Endothelial cell of umbilical vein (primary cell): ENCODE data around the gene PBX3. TPM values are rescaled to one million over a fixed set of nuclear protein-coding genes. Genes with fewer than 3 reads are reported as not detected.

Source experiments
- BruUV-seq: library from RNA; stranded (reverse); fragments of 400-500 nt; replicated peaks from 2 replicates; lab custom pipeline; 2021; lab: Mats Ljungman, UMichigan
- CTCF ChIA-PET: fragments of 300-600, 350-600 bp; sonication (Branson Sonifier 250); formaldehyde crosslinking; loops from one replicate; lab custom pipeline; 2021; ENCODE audit warnings: antibody characterized with exemption, inconsistent platforms; lab: Charles Lee
- POLR2A ChIA-PET: fragments of 300-600, 350-600 bp; sonication (Branson Sonifier 250); formaldehyde crosslinking; loops from one replicate; lab custom pipeline; 2021; ENCODE audit warnings: antibody characterized with exemption, inconsistent platforms; lab: Charles Lee
- DNase-seq: peaks from one replicate; pipeline ENCODE4 v3.0.0-alpha.2; 2011; ENCODE audit warnings: low read depth, low spot score
- FAIRE-seq: peaks from 2 replicates; lab custom pipeline; 2011; peaks lifted over from hg19 to GRCh38; lab: Jason Lieb, UNC
- H2AFZ ChIP-seq: 2 replicates; pipeline ENCODE4 v1.6.0; 2012; ENCODE audit warnings: low read depth, low read length, control low read depth, inconsistent platforms
- H3K27ac ChIP-seq: 2 replicates; pipeline ENCODE4 v1.5.1; 2011; ENCODE audit warnings: low read depth, mild to moderate bottlenecking, control low read depth, low read length, moderate library complexity; ENCODE audit not compliant: insufficient read depth
- H3K27me3 ChIP-seq, 2 experiments: 2 replicates each; pipeline versions ENCODE4 v1.6.0 to v1.6.1; 2011; ENCODE audit warnings: low read length in 2 of 2, mixed read lengths in 1 of 2; ENCODE audit not compliant: control insufficient read depth in 2 of 2, insufficient read depth in 2 of 2
- H3K36me3 ChIP-seq, 2 experiments: 2 replicates in 1 of 2; 3 replicates in 1 of 2; pipeline ENCODE4 v1.5.1; 2011; ENCODE audit warnings: low read length in 2 of 2, mild to moderate bottlenecking in 1 of 2, moderate library complexity in 1 of 2; ENCODE audit not compliant: control insufficient read depth in 2 of 2, insufficient read depth in 2 of 2; ENCODE audit errors: extremely low read depth in 1 of 2
- H3K4me1 ChIP-seq: 3 replicates; pipeline ENCODE4 v1.5.1; 2011; ENCODE audit warnings: mild to moderate bottlenecking, low read length; ENCODE audit not compliant: control insufficient read depth, insufficient read depth; ENCODE audit errors: extremely low read depth
- H3K4me2 ChIP-seq: 2 replicates; pipeline ENCODE4 v1.6.1; 2011; ENCODE audit warnings: low read length, control low read depth, mixed read lengths; ENCODE audit not compliant: insufficient read depth
- H3K4me3 ChIP-seq, 3 experiments: fragments of 200-600 bp in 1 of 3; sonication (generic), shearing (Covaris generic) in 1 of 3; replicated peaks in 1 of 3; 2 replicates each; pipeline ENCODE4 v1.5.1; 2011 to 2016; ENCODE audit warnings: control low read depth in 3 of 3, low read length in 3 of 3, mild to moderate bottlenecking in 2 of 3, inconsistent platforms in 1 of 3, low read depth in 1 of 3, moderate library complexity in 1 of 3; ENCODE audit not compliant: insufficient read depth in 1 of 3
- H3K79me2 ChIP-seq: 2 replicates; pipeline ENCODE4 v1.6.0; 2012; ENCODE audit warnings: low read length, inconsistent platforms; ENCODE audit not compliant: control insufficient read depth, insufficient read depth
- H3K9ac ChIP-seq: replicated peaks from 2 replicates; pipeline ENCODE3; 2011; ENCODE audit warnings: low read length, control low read depth; ENCODE audit not compliant: insufficient read depth; ENCODE audit errors: extremely low read depth
- H3K9me1 ChIP-seq: replicated peaks from 3 replicates; pipeline ENCODE4 v1.6.0; 2011; ENCODE audit warnings: mild to moderate bottlenecking, low read length; ENCODE audit not compliant: control insufficient read depth, insufficient read depth; ENCODE audit errors: extremely low read depth
- H3K9me3 ChIP-seq: replicated peaks from 2 replicates; pipeline ENCODE4 v1.5.1; 2012; ENCODE audit warnings: low read length, inconsistent platforms; ENCODE audit not compliant: control insufficient read depth, insufficient read depth
- H4K20me1 ChIP-seq: replicated peaks from 2 replicates; pipeline ENCODE3; 2011; ENCODE audit warnings: mild to moderate bottlenecking, low read length; ENCODE audit not compliant: control insufficient read depth, insufficient read depth; ENCODE audit errors: extremely low read depth
- CTCF ChIP-seq, 2 donors: IDR thresholded peaks; 1 replicate in 1 of 2; 2 replicates in 1 of 2; pipeline ENCODE4 v1.5.1; 2011; ENCODE audit warnings: low read length in 2 of 2, mild to moderate bottlenecking in 2 of 2, moderate library complexity in 2 of 2, control low read depth in 1 of 2, inconsistent platforms in 1 of 2, low read depth in 1 of 2; ENCODE audit not compliant: insufficient read depth in 1 of 2; ENCODE audit errors: extremely low read depth in 1 of 2
- EZH2 ChIP-seq: IDR thresholded peaks from 2 replicates; pipeline ENCODE4 v1.6.1; 2012; ENCODE audit warnings: borderline replicate concordance, low read depth, mild to moderate bottlenecking, moderate library complexity, low read length, inconsistent platforms; ENCODE audit not compliant: severe bottlenecking
- FOS ChIP-seq: IDR thresholded peaks from 2 replicates; pipeline ENCODE4 v1.6.1; 2011; ENCODE audit warnings: mild to moderate bottlenecking, low read length, moderate library complexity, borderline replicate concordance; ENCODE audit not compliant: insufficient read depth
- GATA2 ChIP-seq: IDR thresholded peaks from 2 replicates; pipeline ENCODE4 v1.7.0; 2011; ENCODE audit warnings: low read depth, mild to moderate bottlenecking, moderate library complexity, mixed read lengths, low read length; ENCODE audit not compliant: insufficient read length, insufficient read depth
- JUN ChIP-seq: IDR thresholded peaks from 2 replicates; pipeline ENCODE4 v1.6.1; 2011; ENCODE audit warnings: borderline replicate concordance, low read depth; ENCODE audit not compliant: insufficient read length, insufficient read depth
- MAX ChIP-seq: IDR thresholded peaks from 2 replicates; pipeline ENCODE4 v1.6.1; 2011; ENCODE audit not compliant: insufficient read depth, insufficient read length
- MYC ChIP-seq: IDR thresholded peaks from one replicate; pipeline ENCODE4 v1.6.1; 2011; ENCODE audit warnings: mild to moderate bottlenecking, low read depth, low read length
- POLR2A ChIP-seq: IDR thresholded peaks from 2 replicates; pipeline ENCODE4 v1.6.1; 2012; ENCODE audit warnings: low read depth, mild to moderate bottlenecking, control low read depth, low read length
- POLR2AphosphoS5 ChIP-seq: IDR thresholded peaks from 2 replicates; pipeline ENCODE4 v1.6.1; 2012; ENCODE audit warnings: low read depth, mild to moderate bottlenecking, control low read depth, low read length, moderate library complexity; ENCODE audit not compliant: insufficient read depth
- dilution Hi-C: fragments of 300-500 bp; cut with MboI; formaldehyde crosslinking; loops from one replicate; pipeline ENCODE4 v1.15.0; 2019; ENCODE audit warnings: low sequenced_read_pairs; ENCODE audit not compliant: extremely low pct_ligation_motif_present
- intact Hi-C: fragments of 100-400 bp; cut with micrococcal nuclease; formaldehyde crosslinking; loops from one replicate; pipeline ENCODE4 v1.10.0; 2022
- polyA plus RNA-seq, 4 experiments: library from polyadenylated mRNA; depleted of rRNA in 3 of 4; stranded (reverse) in 3 of 4; unstranded in 1 of 4; fragments of >200 nt; gene quantifications; 2 replicates each; pipeline versions ENCODE4 v1.2.1 to v1.2.3, GENCODE V29; 2011 to 2012; ENCODE audit warnings: missing spikeins in 1 of 4
- total RNA-seq: library from RNA; stranded (reverse); gene quantifications from 2 replicates; pipeline ENCODE4 v1.2.3, GENCODE V29; 2021

PBX3 gene
- total and polyA plus RNA-seq, 2 donors (not counting 3 experiments of a cell fraction or from before 2014, with no cell fraction given), result 18.8 to 42.0 TPM

GRCh38 chr9:125897481-125897880, 150.3 kb downstream of the PBX3 start:
- Histone ChIP-seq H3K4me3 (no peak overlapping the region), H3K36me3 (no peaks in the 10 kb centered on the region), H3K9me1 (no peaks in the 10 kb centered on the region), H3K79me2 (peaks cover 14% of the 10 kb centered on the region), H3K9ac (no peak overlapping the region), H4K20me1 (no peaks in the 10 kb centered on the region), H2AFZ (no peak overlapping the region), H3K4me1 (peaks cover 3% of the 10 kb centered on the region), H3K9me3 (no peaks in the 10 kb centered on the region), H3K27me3 (no peaks in the 10 kb centered on the region), H3K4me2 (no peak overlapping the region), H3K27ac (no peak overlapping the region)
- POLR2A ChIA-PET, result interaction anchor here (0.7 kb wide), 1 partner anchor 20 kb away, joined by 11 read pairs; no protein-coding TSS in a partner anchor
- intact Hi-C loops, result no loop called here
- dilution Hi-C loops, result no loop called here
- CTCF ChIA-PET, result no interaction called here
- FAIRE-seq, result no peak
- DNase-seq, result no peak
- BruUV-seq, result no TSS peak
- no peak for TF ChIP-seq MYC
- TF ChIP-seq JUN, result no peak
- no peak for TF ChIP-seq FOS

GRCh38 chr9:125902214-125902613, 155.0 kb downstream of the PBX3 start:
- no TSS peak for BruUV-seq
- Histone ChIP-seq H3K9ac (no peak overlapping the region), H3K9me1 (no peaks in the 10 kb centered on the region), H3K9me3 (no peaks in the 10 kb centered on the region), H3K4me1 (peaks cover 9% of the 10 kb centered on the region), H3K4me2 (no peak overlapping the region), H3K27me3 (no peaks in the 10 kb centered on the region), H3K4me3 (no peak overlapping the region), H4K20me1 (no peaks in the 10 kb centered on the region), H3K36me3 (no peaks in the 10 kb centered on the region), H2AFZ (no peak overlapping the region), H3K79me2 (peaks cover 4% of the 10 kb centered on the region), H3K27ac (no peak overlapping the region)
- TF ChIP-seq GATA2 (no peak), POLR2AphosphoS5 (no peak), POLR2A (no peak), EZH2 (no peak), JUN (no peak), MAX (no peak), FOS (no peak), MYC (no peak), CTCF (IDR thresholded peaks at IDR 0.05; ENCODE audit: extremely low read depth in 1 of 2, insufficient read depth in 1 of 2, low read depth in 1 of 2, low read length in 2 of 2) (no peak)
- dilution Hi-C loops, result no loop called here
- DNase-seq (no peak), FAIRE-seq (no peak)
- CTCF ChIA-PET, result interaction anchor here (1.4 to 1.9 kb wide), 2 partner anchors 9 to 12 kb away, joined by 4 to 5 read pairs; no protein-coding TSS in a partner anchor
- intact Hi-C loops, result no loop called here
- POLR2A ChIA-PET, result no interaction called here
